ENCODE measurements around the gene IFT20. TPM values are rescaled to one million over a fixed set of nuclear protein-coding genes. Genes with fewer than 3 reads are reported as not detected.
A peak's percentile ranks its signal among the peaks of the same experiment; 100 is the strongest.

IFT20 gene
- total and polyA plus RNA-seq, 2 donors from 2014 or later: 37.5 to 52.6 TPM

DNA sequence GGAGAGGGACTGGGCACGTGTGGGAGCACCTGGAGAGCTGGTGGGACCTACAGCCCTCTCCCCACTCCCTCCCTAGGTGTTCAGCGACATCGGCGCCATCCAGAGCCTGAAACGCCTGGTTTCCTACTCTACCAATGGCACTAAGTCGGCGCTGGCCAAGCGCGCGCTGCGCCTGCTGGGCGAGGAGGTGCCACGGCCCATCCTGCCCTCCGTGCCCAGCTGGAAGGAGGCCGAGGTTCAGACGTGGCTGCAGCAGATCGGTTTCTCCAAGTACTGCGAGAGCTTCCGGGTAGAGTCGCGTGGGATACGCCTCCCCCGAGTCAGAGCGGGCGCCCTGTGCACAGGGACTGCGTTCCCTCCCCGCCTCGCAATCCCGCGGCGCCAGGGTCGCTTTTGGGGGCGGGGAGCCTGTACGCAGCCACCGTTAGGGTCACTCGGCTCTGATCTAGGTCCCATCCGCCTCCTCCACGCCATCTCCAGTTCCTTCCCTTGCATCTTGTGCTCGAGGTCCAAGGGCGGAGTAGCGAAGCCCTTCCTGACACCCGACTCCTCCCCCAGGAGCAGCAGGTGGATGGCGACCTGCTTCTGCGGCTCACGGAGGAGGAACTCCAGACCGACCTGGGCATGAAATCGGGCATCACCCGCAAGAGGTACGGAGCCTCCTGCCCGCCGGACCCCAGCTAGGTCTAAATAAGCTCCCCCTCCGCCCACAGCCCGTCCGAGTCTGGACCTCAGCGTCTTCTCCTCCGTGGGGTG lies 49.2 kb upstream of the IFT20 start:
- FAIRE-seq (no peak), DNase-seq (peak in 4 of 5 donors; percentile 59 to 89 (median 72))
- peak overlapping the region in 2 of 3 donors; percentile 68 to 72 for H3K9ac ChIP-seq (ENCODE audit: low read length in 3 of 3)
- peaks cover 2% of the 10 kb centered on the region for H3K27me3 ChIP-seq (ENCODE audit: control insufficient read depth, insufficient read depth, low read length)
- H3K27ac ChIP-seq (ENCODE audit: low read depth in 2 of 2, low read length in 2 of 2): peak overlapping the region; percentile 40 to 65
- peaks cover 0 to 16% (median 0%) of the 10 kb centered on the region in 3 donors for H3K4me1 ChIP-seq (ENCODE audit: control insufficient read depth in 2 of 3, insufficient read depth in 2 of 3, low read depth in 1 of 3, low read length in 3 of 3)
- H3K36me3 ChIP-seq (ENCODE audit: control insufficient read depth in 2 of 3, insufficient read depth in 3 of 3, low read length in 3 of 3): peaks cover 0 to 6% (median 4%) of the 10 kb centered on the region in 3 donors
- H3K9me3 ChIP-seq (ENCODE audit: control insufficient read depth in 2 of 3, insufficient read depth in 1 of 3, low read length in 3 of 3): no peaks in the 10 kb centered on the region
- TF ChIP-seq CTCF (IDR thresholded peaks at IDR 0.05; ENCODE audit: borderline replicate concordance, extremely low read depth, insufficient read depth): no peak
- intact Hi-C loops (cut with DNase I): no loop called here
- H3K4me3 ChIP-seq (ENCODE audit: low read length in 3 of 3): peak overlapping the region; percentile 57 to 81 (median 75)

DNA sequence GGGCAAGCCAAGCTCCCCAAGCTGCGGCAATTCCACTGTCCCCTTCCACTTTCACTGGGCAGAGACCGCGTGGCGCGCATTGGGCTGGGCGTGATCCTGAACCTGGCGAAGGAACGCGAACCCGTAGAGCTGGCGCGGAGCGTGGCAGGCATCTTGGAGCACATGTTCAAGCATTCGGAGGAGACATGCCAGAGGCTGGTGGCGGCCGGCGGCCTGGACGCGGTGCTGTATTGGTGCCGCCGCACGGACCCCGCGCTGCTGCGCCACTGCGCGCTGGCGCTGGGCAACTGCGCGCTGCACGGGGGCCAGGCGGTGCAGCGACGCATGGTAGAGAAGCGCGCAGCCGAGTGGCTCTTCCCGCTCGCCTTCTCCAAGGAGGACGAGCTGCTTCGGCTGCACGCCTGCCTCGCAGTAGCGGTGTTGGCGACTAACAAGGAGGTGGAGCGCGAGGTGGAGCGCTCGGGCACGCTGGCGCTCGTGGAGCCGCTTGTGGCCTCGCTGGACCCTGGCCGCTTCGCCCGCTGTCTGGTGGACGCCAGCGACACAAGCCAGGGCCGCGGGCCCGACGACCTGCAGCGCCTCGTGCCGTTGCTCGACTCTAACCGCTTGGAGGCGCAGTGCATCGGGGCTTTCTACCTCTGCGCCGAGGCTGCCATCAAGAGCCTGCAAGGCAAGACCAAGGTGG lies 46.0 kb upstream of the IFT20 start:
- Histone ChIP-seq H3K4me1 (ENCODE audit: control insufficient read depth in 2 of 3, insufficient read depth in 2 of 3, low read depth in 1 of 3, low read length in 3 of 3) (peaks cover 0 to 16% (median 0%) of the 10 kb centered on the region in 3 donors), H3K27me3 (ENCODE audit: control insufficient read depth, insufficient read depth, low read length) (peaks cover 2% of the 10 kb centered on the region), H3K4me3 (ENCODE audit: low read length in 3 of 3) (peak overlapping the region in 1 of 3 donors; percentile 37), H3K9ac (ENCODE audit: low read length in 3 of 3) (no peak overlapping the region), H3K27ac (ENCODE audit: low read depth in 2 of 2, low read length in 2 of 2) (no peak overlapping the region), H3K36me3 (ENCODE audit: control insufficient read depth in 2 of 3, insufficient read depth in 3 of 3, low read length in 3 of 3) (no peaks in the 10 kb centered on the region), H3K9me3 (ENCODE audit: control insufficient read depth in 2 of 3, insufficient read depth in 1 of 3, low read length in 3 of 3) (no peaks in the 10 kb centered on the region)
- intact Hi-C loops (cut with DNase I): no loop called here
- TF ChIP-seq CTCF (IDR thresholded peaks at IDR 0.05; ENCODE audit: borderline replicate concordance, extremely low read depth, insufficient read depth): peak; percentile 27
- no peak for FAIRE-seq
- peak in 3 of 5 donors; percentile 60 to 64 (median 62) for DNase-seq

- H3K27ac ChIP-seq (ENCODE audit: low read depth in 2 of 2, low read length in 2 of 2): no peak overlapping the region
- peaks cover 2% of the 10 kb centered on the region for H3K27me3 ChIP-seq (ENCODE audit: control insufficient read depth, insufficient read depth, low read length)
- no peak for TF ChIP-seq CTCF (IDR thresholded peaks at IDR 0.05; ENCODE audit: borderline replicate concordance, extremely low read depth, insufficient read depth)
- DNase-seq: no peak
- no peak overlapping the region for H3K4me3 ChIP-seq (ENCODE audit: low read length in 3 of 3)
- H3K9ac ChIP-seq (ENCODE audit: low read length in 3 of 3): no peak overlapping the region
- FAIRE-seq: no peak
- no peaks in the 10 kb centered on the region for H3K36me3 ChIP-seq (ENCODE audit: control insufficient read depth in 2 of 3, insufficient read depth in 3 of 3, low read length in 3 of 3)
- intact Hi-C loops (cut with DNase I): no loop called here
- peaks cover 0 to 13% (median 0%) of the 10 kb centered on the region in 3 donors for H3K4me1 ChIP-seq (ENCODE audit: control insufficient read depth in 2 of 3, insufficient read depth in 2 of 3, low read depth in 1 of 3, low read length in 3 of 3)
- no peaks in the 10 kb centered on the region for H3K9me3 ChIP-seq (ENCODE audit: control insufficient read depth in 2 of 3, insufficient read depth in 1 of 3, low read length in 3 of 3)
Measured at GRCh38 chr17:28379814-28380801, 44.8 kb upstream of the IFT20 start.

Measured in kidney (tissue), 14 donors.